Mesenchymal stem cell (in vitro differentiated cells and primary cell): Measurements from ENCODE around the gene DLGAP3.
A peak's percentile ranks its signal among the peaks of the same experiment; 100 is the strongest.

Experiments
- DNase-seq: peaks from one replicate; pipeline ENCODE4 v3.0.0-alpha.2; 2013
- H2AFZ ChIP-seq: one replicate; pipeline ENCODE4 v1.6.1; 2013; ENCODE audit warnings: low read depth, mild to moderate bottlenecking, control low read depth, inconsistent platforms, low read length, moderate library complexity
- H2AK5ac ChIP-seq: 2 replicates; pipeline ENCODE4 v1.6.1; 2013; ENCODE audit warnings: low read length, moderate library complexity, mild to moderate bottlenecking, inconsistent platforms; ENCODE audit not compliant: severe bottlenecking
- H2BK120ac ChIP-seq: one replicate; pipeline ENCODE4 v1.6.1; 2013; ENCODE audit warnings: low read depth, mild to moderate bottlenecking, inconsistent platforms, low read length, moderate library complexity
- H2BK12ac ChIP-seq, 2 experiments: one replicate each; pipeline ENCODE4 v1.6.1; 2013; ENCODE audit warnings: inconsistent platforms in 2 of 2, low read length in 2 of 2, mild to moderate bottlenecking in 2 of 2, moderate library complexity in 2 of 2, control low read depth in 1 of 2
- H2BK15ac ChIP-seq: one replicate; pipeline ENCODE4 v1.6.1; 2013; ENCODE audit warnings: mild to moderate bottlenecking, low read depth, inconsistent platforms; ENCODE audit not compliant: poor library complexity, severe bottlenecking
- H2BK5ac ChIP-seq: 2 replicates; pipeline ENCODE4 v1.6.1; 2013; ENCODE audit warnings: low read depth, mild to moderate bottlenecking, low read length, control low read depth, inconsistent platforms; ENCODE audit not compliant: poor library complexity, severe bottlenecking
- H3K14ac ChIP-seq, 2 experiments: one replicate each; pipeline ENCODE4 v1.6.1; 2013; ENCODE audit warnings: inconsistent platforms in 2 of 2, low read length in 2 of 2, control low read depth in 1 of 2, mild to moderate bottlenecking in 1 of 2, moderate library complexity in 1 of 2
- H3K18ac ChIP-seq, 2 experiments: one replicate each; pipeline ENCODE4 v1.6.1; 2013; ENCODE audit warnings: inconsistent platforms in 2 of 2, low read length in 2 of 2, control low read depth in 1 of 2, low read depth in 1 of 2, mild to moderate bottlenecking in 1 of 2
- H3K23ac ChIP-seq, 2 experiments: one replicate each; pipeline ENCODE4 v1.6.1; 2013; ENCODE audit warnings: inconsistent platforms in 2 of 2, low read length in 2 of 2, mild to moderate bottlenecking in 2 of 2, moderate library complexity in 2 of 2, control low read depth in 1 of 2
- H3K27ac ChIP-seq: 2 replicates; pipeline ENCODE4 v1.5.1; 2013; ENCODE audit warnings: mild to moderate bottlenecking, moderate library complexity, low read length, control low read depth, inconsistent platforms; ENCODE audit not compliant: poor library complexity, severe bottlenecking
- H3K27me3 ChIP-seq, 2 experiments: 2 replicates each; pipeline versions ENCODE4 v1.6.1 to v1.7.0; 2013; ENCODE audit warnings: low read length in 2 of 2, mild to moderate bottlenecking in 2 of 2, moderate library complexity in 2 of 2, control low read depth in 1 of 2, inconsistent platforms in 1 of 2; ENCODE audit not compliant: control insufficient read depth in 1 of 2, insufficient read depth in 1 of 2
- H3K36me3 ChIP-seq, 2 experiments: 2 replicates each; pipeline versions ENCODE4 v1.6.1 to v1.7.0; 2013; ENCODE audit warnings: low read length in 2 of 2, control low read depth in 1 of 2, inconsistent platforms in 1 of 2, low read depth in 1 of 2, mild to moderate bottlenecking in 1 of 2; ENCODE audit not compliant: insufficient read depth in 2 of 2, control insufficient read depth in 1 of 2
- H3K4ac ChIP-seq, 2 experiments: one replicate each; pipeline ENCODE4 v1.6.1; 2013; ENCODE audit warnings: inconsistent platforms in 2 of 2, low read length in 2 of 2, mild to moderate bottlenecking in 2 of 2, moderate library complexity in 2 of 2, control low read depth in 1 of 2, low read depth in 1 of 2
- H3K4me1 ChIP-seq: 2 replicates; pipeline ENCODE4 v1.6.1; 2013; ENCODE audit warnings: low read depth, low read length, control low read depth; ENCODE audit not compliant: control insufficient read depth, insufficient read depth
- H3K4me2 ChIP-seq: 2 replicates; pipeline ENCODE4 v1.6.1; 2013; ENCODE audit warnings: low read length, mild to moderate bottlenecking, inconsistent platforms; ENCODE audit not compliant: poor library complexity, severe bottlenecking
- H3K4me3 ChIP-seq, 2 experiments: 2 replicates each; pipeline versions ENCODE4 v1.5.1 to v1.7.0; 2013; ENCODE audit warnings: low read length in 2 of 2, mild to moderate bottlenecking in 2 of 2, control low read depth in 1 of 2, low read depth in 1 of 2; ENCODE audit not compliant: insufficient read depth in 1 of 2
- H3K79me1 ChIP-seq: replicated peaks from 2 replicates; pipeline ENCODE4 v1.6.1; 2013; ENCODE audit warnings: mild to moderate bottlenecking, control low read depth, low read length, inconsistent platforms; ENCODE audit not compliant: poor library complexity, severe bottlenecking
- H3K9ac ChIP-seq: 2 replicates; pipeline ENCODE4 v1.7.0; 2013; ENCODE audit warnings: mild to moderate bottlenecking, low read length, moderate library complexity
- H3K9me3 ChIP-seq: 2 replicates; pipeline ENCODE4 v1.7.0; 2013; ENCODE audit warnings: mild to moderate bottlenecking, low read length; ENCODE audit not compliant: control insufficient read depth
- H4K8ac ChIP-seq: one replicate; pipeline ENCODE4 v1.6.1; 2013; ENCODE audit warnings: inconsistent platforms, mild to moderate bottlenecking, low read length, moderate library complexity
- H4K91ac ChIP-seq: one replicate; pipeline ENCODE4 v1.6.1; 2013; ENCODE audit warnings: mild to moderate bottlenecking, low read length, inconsistent platforms
- WGBS: methylation state at CpG from one replicate; pipeline ENCODE4 v1.1.7; 2013; ENCODE audit warnings: mixed read lengths; 5-methylcytosine and 5-hydroxymethylcytosine counted together

Gene DLGAP3

DNA sequence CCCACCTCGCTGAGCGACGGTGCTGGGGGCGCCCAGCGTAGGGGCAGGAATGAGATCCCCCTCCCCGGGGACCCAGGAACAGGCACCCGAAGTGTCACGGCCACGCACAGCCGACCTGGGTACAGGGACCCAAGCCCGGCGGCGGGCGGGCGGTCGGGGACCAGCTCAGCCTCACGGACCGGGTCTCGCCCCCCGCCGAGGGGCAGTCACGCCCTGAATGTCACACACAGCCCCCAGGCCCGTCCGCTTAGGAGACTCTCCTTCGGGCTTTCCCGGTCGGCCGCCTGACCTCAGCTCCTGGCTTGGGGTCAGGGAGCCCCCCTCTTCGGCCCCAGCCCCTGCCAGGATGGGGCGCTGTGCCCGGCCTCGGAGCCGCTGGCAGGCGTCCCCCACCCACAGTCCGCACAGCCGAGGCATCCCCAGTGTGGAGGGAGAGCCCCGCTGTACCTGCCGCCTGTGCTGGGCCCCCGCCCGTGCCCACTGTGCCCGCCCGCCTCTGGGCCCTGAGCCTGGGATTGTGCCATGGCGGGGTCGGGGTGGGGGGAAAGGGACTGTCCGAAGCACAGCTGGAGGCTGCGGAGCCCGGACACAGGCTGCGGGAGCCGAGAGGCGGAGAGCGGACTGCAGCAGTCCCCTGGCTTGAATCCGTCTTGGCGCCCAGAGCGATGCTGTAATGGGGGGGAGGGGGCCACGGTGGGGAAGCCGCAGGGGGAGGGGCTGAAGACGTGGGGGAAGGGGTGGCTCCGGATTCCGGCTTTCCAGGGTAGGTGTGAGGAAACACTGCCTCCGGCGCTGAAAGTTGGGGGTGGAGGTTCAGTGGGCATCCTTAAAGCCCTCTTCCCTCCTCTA is 627 bp upstream of the DLGAP3 start:
- H3K18ac ChIP-seq: no peak overlapping the region
- H3K36me3 ChIP-seq: peaks cover 0 to 2% of the 10 kb centered on the region in 2 experiments
- H3K4me2 ChIP-seq: peak overlapping the region; percentile 81
- no peak overlapping the region for H4K8ac ChIP-seq
- peaks cover 78 to 81% of the 10 kb centered on the region in 2 experiments for H3K27me3 ChIP-seq
- H3K9ac ChIP-seq: no peak overlapping the region
- peak overlapping the region in 1 of 2 experiments; percentile 37 for H3K4me3 ChIP-seq
- DNase-seq: no peak
- H3K4me1 ChIP-seq: peaks cover 14% of the 10 kb centered on the region
- no peak overlapping the region for H3K4ac ChIP-seq
- no peaks in the 10 kb centered on the region for H3K79me1 ChIP-seq
- no peak overlapping the region for H2BK15ac ChIP-seq
- no peak overlapping the region for H2AK5ac ChIP-seq
- H3K23ac ChIP-seq: no peak overlapping the region
- no peak overlapping the region for H3K27ac ChIP-seq
- H2BK12ac ChIP-seq: no peak overlapping the region
- H2BK120ac ChIP-seq: no peak overlapping the region
- no peak overlapping the region for H2BK5ac ChIP-seq
- WGBS: 2% methylated on average over 43 of the region's 61 CpGs
- no peak overlapping the region for H4K91ac ChIP-seq
- no peaks in the 10 kb centered on the region for H3K9me3 ChIP-seq
- no peak overlapping the region for H3K14ac ChIP-seq
- H2AFZ ChIP-seq: no peak overlapping the region

GRCh38 chr1:34928699-34929496 is 552 bp downstream of the DLGAP3 start:
- DNase-seq: no peak
- peaks cover 81 to 82% of the 10 kb centered on the region in 2 experiments for H3K27me3 ChIP-seq
- H3K79me1 ChIP-seq: no peaks in the 10 kb centered on the region
- H4K8ac ChIP-seq: no peak overlapping the region
- peaks cover 0 to 2% of the 10 kb centered on the region in 2 experiments for H3K36me3 ChIP-seq
- H2BK120ac ChIP-seq: no peak overlapping the region
- no peak overlapping the region for H3K27ac ChIP-seq
- H3K14ac ChIP-seq: peak overlapping the region in 1 of 2 experiments; percentile 88
- H3K23ac ChIP-seq: no peak overlapping the region
- H3K4me2 ChIP-seq: peak overlapping the region; percentile 81
- H2BK5ac ChIP-seq: no peak overlapping the region
- no peaks in the 10 kb centered on the region for H3K9me3 ChIP-seq
- H3K4me1 ChIP-seq: peaks cover 14% of the 10 kb centered on the region
- WGBS: 17% methylated on average over 43 of the region's 66 CpGs
- H2BK12ac ChIP-seq: no peak overlapping the region
- H2AK5ac ChIP-seq: no peak overlapping the region
- no peak overlapping the region for H3K18ac ChIP-seq
- no peak overlapping the region for H3K4ac ChIP-seq
- no peak overlapping the region for H2BK15ac ChIP-seq
- H3K4me3 ChIP-seq: peak overlapping the region in 1 of 2 experiments; percentile 43
- H2AFZ ChIP-seq: peak overlapping the region; percentile 60
- no peak overlapping the region for H3K9ac ChIP-seq
- no peak overlapping the region for H4K91ac ChIP-seq

DNA sequence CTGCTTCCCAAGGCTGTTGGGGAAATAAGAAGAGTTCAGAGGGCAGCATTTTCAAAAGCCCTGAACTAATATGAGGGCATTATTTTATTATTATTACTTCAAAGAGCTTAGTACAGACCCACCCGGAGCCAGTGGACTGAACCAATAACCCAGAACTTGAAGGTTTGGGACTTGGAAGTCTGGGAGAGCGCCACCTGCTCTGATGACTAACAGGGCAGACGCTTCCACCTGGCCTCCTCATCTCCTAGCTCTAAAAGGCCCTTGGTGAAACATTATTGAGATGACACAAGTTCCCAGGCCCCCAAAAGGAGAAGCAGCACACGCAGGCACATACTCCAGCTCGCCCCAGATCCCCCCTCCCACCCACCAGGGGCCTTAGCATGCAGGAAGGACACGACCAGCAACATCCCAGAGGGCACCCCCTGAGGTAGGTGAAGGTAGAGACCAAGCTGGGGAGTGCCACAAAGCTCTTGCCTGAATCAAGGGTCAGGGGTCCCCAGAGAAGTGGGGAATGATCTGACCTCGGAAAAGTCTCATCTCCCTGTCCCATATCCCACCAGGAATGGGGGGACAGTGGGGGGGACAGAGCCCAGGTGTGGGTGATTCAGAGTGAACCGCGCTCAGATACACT is 1.3 kb downstream of the DLGAP3 start:
- no peak overlapping the region for H3K27ac ChIP-seq
- peaks cover 14% of the 10 kb centered on the region for H3K4me1 ChIP-seq
- no peak overlapping the region for H3K4ac ChIP-seq
- no peaks in the 10 kb centered on the region for H3K9me3 ChIP-seq
- DNase-seq: no peak
- no peak overlapping the region for H2AFZ ChIP-seq
- H3K27me3 ChIP-seq: peaks cover 83% of the 10 kb centered on the region in 2 experiments
- H4K91ac ChIP-seq: no peak overlapping the region
- no peak overlapping the region for H3K14ac ChIP-seq
- WGBS: 27% methylated on average over 6 of the region's 9 CpGs
- H3K18ac ChIP-seq: no peak overlapping the region
- peak overlapping the region in 1 of 2 experiments; percentile 36 for H3K4me3 ChIP-seq
- no peak overlapping the region for H2AK5ac ChIP-seq
- H3K79me1 ChIP-seq: no peaks in the 10 kb centered on the region
- H3K9ac ChIP-seq: no peak overlapping the region
- H3K36me3 ChIP-seq: peaks cover 0 to 2% of the 10 kb centered on the region in 2 experiments
- no peak overlapping the region for H3K23ac ChIP-seq
- no peak overlapping the region for H2BK15ac ChIP-seq
- H2BK12ac ChIP-seq: no peak overlapping the region
- no peak overlapping the region for H2BK5ac ChIP-seq
- H2BK120ac ChIP-seq: no peak overlapping the region
- H3K4me2 ChIP-seq: no peak overlapping the region
- no peak overlapping the region for H4K8ac ChIP-seq

DNA sequence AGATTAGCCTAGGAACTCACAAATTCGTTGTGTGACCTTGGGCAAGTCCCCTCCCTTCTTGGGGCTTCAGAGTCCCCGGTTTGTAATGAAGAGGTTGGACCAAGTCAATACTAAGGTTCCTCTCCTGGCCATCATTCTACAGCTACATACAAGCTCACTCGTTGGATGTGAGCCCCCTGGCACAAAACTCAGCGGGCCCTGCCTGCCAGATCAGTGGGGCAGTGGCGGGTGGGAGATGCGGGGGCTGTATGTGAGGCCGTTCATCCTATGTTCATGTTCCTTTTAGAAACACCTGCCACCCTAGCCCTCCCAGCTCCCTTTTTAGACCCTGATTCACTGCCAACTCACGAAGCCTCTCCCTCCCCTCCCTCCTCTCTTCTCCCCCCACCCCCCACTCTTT is 2.1 kb downstream of the DLGAP3 start:
- DNase-seq: no peak

More for the DNA sequence above, 2.1 kb downstream of the DLGAP3 start:
- H3K4me2 ChIP-seq: no peak overlapping the region
- no peak overlapping the region for H4K8ac ChIP-seq
- WGBS: 63% methylated on average over 8 of the region's 8 CpGs
- H3K23ac ChIP-seq: no peak overlapping the region
- H3K14ac ChIP-seq: no peak overlapping the region
- no peak overlapping the region for H3K4me3 ChIP-seq
- no peak overlapping the region for H2BK5ac ChIP-seq
- H2BK12ac ChIP-seq: no peak overlapping the region
- no peak overlapping the region for H3K4ac ChIP-seq
- no peaks in the 10 kb centered on the region for H3K9me3 ChIP-seq
- peaks cover 81 to 82% of the 10 kb centered on the region in 2 experiments for H3K27me3 ChIP-seq
- no peak overlapping the region for H2AFZ ChIP-seq
- H3K79me1 ChIP-seq: no peaks in the 10 kb centered on the region
- H3K9ac ChIP-seq: no peak overlapping the region
- no peak overlapping the region for H3K18ac ChIP-seq
- H4K91ac ChIP-seq: no peak overlapping the region
- no peak overlapping the region for H3K27ac ChIP-seq
- no peak overlapping the region for H2BK15ac ChIP-seq
- no peak overlapping the region for H2AK5ac ChIP-seq
- H2BK120ac ChIP-seq: no peak overlapping the region
- H3K36me3 ChIP-seq: peaks cover 0 to 2% of the 10 kb centered on the region in 2 experiments
- H3K4me1 ChIP-seq: peaks cover 14% of the 10 kb centered on the region
